Measurements from ENCODE around the gene ZNF85.
"Not testable (repeated sequence)": the region's sequence is repeated elsewhere in the genome, so short reads cannot be mapped to it uniquely, and the experiment has no call there.

Gene ZNF85

DNA sequence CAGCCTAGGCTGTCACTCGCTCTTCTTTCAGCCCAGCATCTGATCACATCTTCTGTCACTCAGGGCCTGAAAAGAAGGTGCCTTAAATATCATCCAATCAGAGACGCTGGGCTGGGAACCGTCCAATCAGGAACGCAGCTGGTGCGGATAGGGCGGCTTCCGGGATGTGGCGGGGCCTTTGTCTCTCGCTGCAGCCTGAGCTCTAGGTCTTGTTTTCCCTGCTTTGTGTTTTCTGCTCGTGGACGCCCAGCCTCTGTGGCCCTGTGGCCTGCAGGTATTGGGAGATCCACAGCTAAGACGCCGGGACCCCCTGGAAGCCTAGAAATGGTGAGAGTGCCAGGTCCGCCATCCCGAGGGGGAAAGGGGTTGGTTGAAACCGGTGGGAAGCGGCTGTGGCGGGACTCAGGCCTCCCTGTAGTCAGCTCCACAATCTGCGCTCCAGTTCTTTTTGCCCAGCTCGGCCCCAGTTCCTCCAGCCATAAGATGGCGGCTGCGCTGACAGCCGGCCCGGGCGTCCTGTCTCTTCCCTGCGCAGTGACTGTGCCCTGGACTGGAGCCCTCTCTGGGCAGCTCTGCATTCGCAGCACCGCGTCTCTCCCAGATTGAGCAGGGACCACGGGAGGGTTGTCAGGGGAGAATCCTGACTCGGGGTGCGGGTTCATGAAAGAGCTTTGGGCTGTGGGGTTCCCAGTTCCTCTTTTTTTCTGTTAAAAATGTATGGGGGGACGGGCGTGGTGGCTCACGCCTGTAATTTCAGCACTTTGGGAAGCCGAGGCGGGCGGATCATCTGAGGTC lies at the start of gene ZNF85:
ZNF85 (plus strand) TSS at position 175 of the 795 bp plus-strand sequence; CDS start at position 325, 150 bp downstream.
- Mint-ChIP-seq H3K27ac (ENCODE audit: low read depth) (peak within 1 kb of the TSS; percentile 95), H3K4me1 (peaks cover 12% of the 10 kb centered on the region), H3K36me3 (ENCODE audit: insufficient read depth) (peaks cover 6% of the 10 kb centered on the region), H3K9me3 (no peaks in the 10 kb centered on the region), H3K4me3 (peak within 1 kb of the TSS; percentile 95), H3K27me3 (no peaks in the 10 kb centered on the region)
- ATAC-seq (replicated peaks; ENCODE audit: extremely low read depth, poor library complexity, severe bottlenecking) (peak; percentile 98), DNase-seq (ENCODE audit: low spot score in 2 of 2) (peak; percentile 82 to 91)

DNA sequence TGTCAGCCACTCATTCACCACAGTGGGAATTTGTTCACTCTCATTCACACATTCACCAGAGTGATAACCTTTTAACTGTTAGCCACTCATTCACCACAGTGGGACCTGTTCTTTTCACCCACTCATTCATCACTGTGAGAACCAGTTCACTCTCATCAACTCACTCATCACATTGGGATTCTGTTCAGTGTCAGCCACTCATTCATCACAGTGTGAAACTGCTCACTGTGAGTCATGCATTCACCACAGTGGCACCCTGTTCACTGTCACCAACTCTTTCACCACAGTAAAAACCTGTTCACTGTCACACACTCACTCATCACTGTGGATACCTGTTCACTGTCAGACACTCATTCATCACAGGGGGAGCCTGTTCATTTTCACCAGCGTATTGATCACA lies 43.5 kb upstream of the ZNF85 start:
- Mint-ChIP-seq H3K27me3 (peaks cover 74% of the 10 kb centered on the region), H3K27ac (ENCODE audit: low read depth) (no peak overlapping the region), H3K9me3 (peaks cover 91% of the 10 kb centered on the region), H3K4me3 (no peak overlapping the region), H3K4me1 (no peaks in the 10 kb centered on the region), H3K36me3 (ENCODE audit: insufficient read depth) (no peaks in the 10 kb centered on the region)
- ATAC-seq (replicated peaks; ENCODE audit: extremely low read depth, poor library complexity, severe bottlenecking) (no peak), DNase-seq (ENCODE audit: low spot score in 2 of 2) (no peak)

- no peak overlapping the region for H3K27ac Mint-ChIP-seq (ENCODE audit: low read depth)
- no peak for ATAC-seq (replicated peaks; ENCODE audit: extremely low read depth, poor library complexity, severe bottlenecking)
- H3K4me3 Mint-ChIP-seq = no peak overlapping the region
- peaks cover 81% of the 10 kb centered on the region for H3K27me3 Mint-ChIP-seq
- peaks cover 43% of the 10 kb centered on the region for H3K9me3 Mint-ChIP-seq
- no peak for DNase-seq (ENCODE audit: low spot score in 2 of 2)
- H3K4me1 Mint-ChIP-seq = no peaks in the 10 kb centered on the region
- H3K36me3 Mint-ChIP-seq (ENCODE audit: insufficient read depth) = no peaks in the 10 kb centered on the region
These were observed 10.1 kb upstream of the ZNF85 start for GRCh38 chr19:20912973-20913372.

GRCh38 chr19:20925481-20925880 lies 2.4 kb downstream of the ZNF85 start:
- H3K4me1 Mint-ChIP-seq = peaks cover 12% of the 10 kb centered on the region
- H3K9me3 Mint-ChIP-seq = no peaks in the 10 kb centered on the region
- peaks cover 6% of the 10 kb centered on the region for H3K36me3 Mint-ChIP-seq (ENCODE audit: insufficient read depth)
- DNase-seq (ENCODE audit: low spot score in 2 of 2) (no peak), ATAC-seq (replicated peaks; ENCODE audit: extremely low read depth, poor library complexity, severe bottlenecking) (no peak)
- H3K27me3 Mint-ChIP-seq = no peaks in the 10 kb centered on the region
- no peak overlapping the region for H3K4me3 Mint-ChIP-seq
- H3K27ac Mint-ChIP-seq (ENCODE audit: low read depth) = no peak overlapping the region

GRCh38 chr19:20926796-20927195 lies 3.7 kb downstream of the ZNF85 start:
- Mint-ChIP-seq H3K36me3 (ENCODE audit: insufficient read depth) (peaks cover 6% of the 10 kb centered on the region), H3K27ac (ENCODE audit: low read depth) (peak overlapping the region; percentile 38), H3K9me3 (no peaks in the 10 kb centered on the region), H3K27me3 (no peaks in the 10 kb centered on the region), H3K4me1 (peaks cover 12% of the 10 kb centered on the region), H3K4me3 (no peak overlapping the region)
- DNase-seq (ENCODE audit: low spot score in 2 of 2) (no peak), ATAC-seq (replicated peaks; ENCODE audit: extremely low read depth, poor library complexity, severe bottlenecking) (no peak)

DNA sequence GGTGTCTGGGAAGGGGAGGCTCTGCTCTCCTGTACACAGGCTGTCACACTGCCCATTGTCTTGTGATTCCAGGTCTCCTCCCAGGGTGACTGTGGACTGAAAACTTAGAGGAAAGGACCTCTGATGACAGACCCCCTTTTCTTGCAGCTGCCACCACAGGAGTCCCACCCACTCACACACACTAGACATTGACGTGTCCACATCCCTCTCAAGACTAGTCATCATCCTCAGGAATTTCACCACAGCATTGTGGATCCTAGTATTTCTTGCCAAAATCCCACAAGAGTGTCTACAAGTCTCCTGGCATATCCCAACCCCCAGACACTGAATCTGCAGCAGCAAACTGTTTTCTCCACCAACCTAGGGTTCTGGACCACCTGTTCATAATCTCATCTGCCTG lies 5.3 kb downstream of the ZNF85 start:
- ATAC-seq (replicated peaks; ENCODE audit: extremely low read depth, poor library complexity, severe bottlenecking) (no peak), DNase-seq (ENCODE audit: low spot score in 2 of 2) (no peak)
- H3K27ac Mint-ChIP-seq (ENCODE audit: low read depth) = no peak overlapping the region
- no peaks in the 10 kb centered on the region for H3K9me3 Mint-ChIP-seq
- no peaks in the 10 kb centered on the region for H3K27me3 Mint-ChIP-seq
- no peak overlapping the region for H3K4me3 Mint-ChIP-seq
- peaks cover 3% of the 10 kb centered on the region for H3K36me3 Mint-ChIP-seq (ENCODE audit: insufficient read depth)
- H3K4me1 Mint-ChIP-seq = peaks cover 6% of the 10 kb centered on the region

- H3K27me3 Mint-ChIP-seq; H3K36me3 Mint-ChIP-seq (ENCODE audit: insufficient read depth); H3K27ac Mint-ChIP-seq (ENCODE audit: low read depth); DNase-seq (ENCODE audit: low spot score in 2 of 2); H3K4me3 Mint-ChIP-seq; ATAC-seq (replicated peaks; ENCODE audit: extremely low read depth, poor library complexity, severe bottlenecking); H3K4me1 Mint-ChIP-seq; H3K9me3 Mint-ChIP-seq: not testable (repeated sequence)
These were observed 13.4 kb downstream of the ZNF85 start for GRCh38 chr19:20936322-20936947.

- H3K9me3 Mint-ChIP-seq = peaks cover 13% of the 10 kb centered on the region
- not testable (repeated sequence) for H3K27ac Mint-ChIP-seq (ENCODE audit: low read depth); ATAC-seq (replicated peaks; ENCODE audit: extremely low read depth, poor library complexity, severe bottlenecking); H3K4me3 Mint-ChIP-seq; H3K4me1 Mint-ChIP-seq; H3K36me3 Mint-ChIP-seq (ENCODE audit: insufficient read depth); H3K27me3 Mint-ChIP-seq; DNase-seq (ENCODE audit: low spot score in 2 of 2)
These were observed 29.6 kb downstream of the ZNF85 start for GRCh38 chr19:20952561-20953095.

GRCh38 chr19:20964798-20965197 lies 41.7 kb downstream of the ZNF85 start:
- Mint-ChIP-seq H3K27ac (ENCODE audit: low read depth) (no peak overlapping the region), H3K4me3 (no peak overlapping the region), H3K4me1 (no peaks in the 10 kb centered on the region), H3K36me3 (ENCODE audit: insufficient read depth) (no peaks in the 10 kb centered on the region), H3K9me3 (no peaks in the 10 kb centered on the region), H3K27me3 (peaks cover 16% of the 10 kb centered on the region)
- DNase-seq (ENCODE audit: low spot score in 2 of 2) (no peak), ATAC-seq (replicated peaks; ENCODE audit: extremely low read depth, poor library complexity, severe bottlenecking) (no peak)

GRCh38 chr19:20968092-20968491 lies 45.0 kb downstream of the ZNF85 start:
- Mint-ChIP-seq H3K9me3 (no peaks in the 10 kb centered on the region), H3K27me3 (no peaks in the 10 kb centered on the region), H3K36me3 (ENCODE audit: insufficient read depth) (no peaks in the 10 kb centered on the region), H3K27ac (ENCODE audit: low read depth) (no peak overlapping the region), H3K4me3 (no peak overlapping the region), H3K4me1 (no peaks in the 10 kb centered on the region)
- no peak for DNase-seq (ENCODE audit: low spot score in 2 of 2)
- no peak for ATAC-seq (replicated peaks; ENCODE audit: extremely low read depth, poor library complexity, severe bottlenecking)

- no peak for DNase-seq (ENCODE audit: low spot score in 2 of 2)
- Mint-ChIP-seq H3K27ac (ENCODE audit: low read depth) (no peak overlapping the region), H3K27me3 (no peaks in the 10 kb centered on the region), H3K4me1 (no peaks in the 10 kb centered on the region), H3K36me3 (ENCODE audit: insufficient read depth) (no peaks in the 10 kb centered on the region), H3K4me3 (no peak overlapping the region), H3K9me3 (no peaks in the 10 kb centered on the region)
- ATAC-seq (replicated peaks; ENCODE audit: extremely low read depth, poor library complexity, severe bottlenecking) = no peak
These were observed 46.4 kb downstream of the ZNF85 start for GRCh38 chr19:20969498-20969897.

DNA sequence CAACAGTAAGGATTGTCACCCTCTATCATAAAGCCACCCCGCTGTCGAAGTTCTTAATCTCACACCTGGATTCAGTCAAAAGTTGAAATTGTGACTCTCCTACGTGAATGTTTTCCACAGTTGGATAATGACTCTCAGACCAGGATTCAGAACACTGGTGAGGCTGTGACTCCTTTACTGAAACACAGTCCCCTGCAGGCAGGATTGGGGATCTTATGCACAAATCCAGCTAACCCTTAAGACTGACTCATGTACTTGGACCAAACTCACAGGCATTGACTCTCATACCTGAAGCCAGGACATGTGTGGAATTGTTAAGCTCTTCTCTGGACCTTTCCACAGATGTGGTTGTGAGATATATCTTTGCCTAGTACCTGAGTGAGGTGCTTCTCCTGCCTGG lies 46.8 kb downstream of the ZNF85 start:
- H3K9me3 Mint-ChIP-seq = no peaks in the 10 kb centered on the region
- H3K36me3 Mint-ChIP-seq (ENCODE audit: insufficient read depth) = no peaks in the 10 kb centered on the region
- ATAC-seq (replicated peaks; ENCODE audit: extremely low read depth, poor library complexity, severe bottlenecking) (no peak), DNase-seq (ENCODE audit: low spot score in 2 of 2) (no peak)
- no peak overlapping the region for H3K4me3 Mint-ChIP-seq
- no peaks in the 10 kb centered on the region for H3K4me1 Mint-ChIP-seq
- H3K27me3 Mint-ChIP-seq = no peaks in the 10 kb centered on the region
- H3K27ac Mint-ChIP-seq (ENCODE audit: low read depth) = no peak overlapping the region

DNA sequence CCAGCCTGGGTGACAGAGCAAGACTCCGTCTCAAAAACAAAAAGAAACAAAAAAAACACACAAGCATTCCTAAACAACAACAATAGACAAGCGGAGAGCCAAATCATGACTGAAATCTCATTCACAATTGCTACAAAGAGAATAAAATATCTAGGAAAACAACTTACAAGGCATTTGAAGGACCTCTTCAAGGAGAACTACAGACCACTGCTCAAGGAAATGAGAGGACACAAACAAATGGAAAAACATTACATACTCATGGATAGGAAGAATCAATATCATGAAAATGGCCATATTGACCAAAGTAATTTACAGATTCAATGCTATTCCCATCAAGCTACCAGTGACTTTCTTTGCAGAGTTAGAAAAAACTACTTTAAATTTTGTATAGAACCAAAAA lies 69.7 kb downstream of the ZNF85 start:
- H3K36me3 Mint-ChIP-seq (ENCODE audit: insufficient read depth); H3K4me1 Mint-ChIP-seq; ATAC-seq (replicated peaks; ENCODE audit: extremely low read depth, poor library complexity, severe bottlenecking); H3K4me3 Mint-ChIP-seq; H3K27ac Mint-ChIP-seq (ENCODE audit: low read depth); DNase-seq (ENCODE audit: low spot score in 2 of 2): not testable (repeated sequence)
- Mint-ChIP-seq H3K27me3 (peaks cover 16% of the 10 kb centered on the region), H3K9me3 (peaks cover 14% of the 10 kb centered on the region)

Data from central memory CD8-positive, alpha-beta T cell (primary cell).